ENCODE measurements around the gene CDC7. TPM values are rescaled to one million over a fixed set of nuclear protein-coding genes. Genes with fewer than 3 reads are reported as not detected.

Gene CDC7
- total and polyA plus RNA-seq, 2 of the 13 experiments (the other 11 are each of a cell fraction or from before 2014, with no cell fraction given) = 2.5 to 12.6 TPM

GRCh38 chr1:91545506-91546300 lies 45.1 kb downstream of the CDC7 start (continued):
- TF ChIP-seq USF2 (IDR thresholded peaks at IDR 0.05; ENCODE audit: low read depth, low read length) (no peak), USF2 (CRISPR knock-in tag; IDR thresholded peaks at IDR 0.05; ENCODE audit: borderline replicate concordance) (no peak), ZBTB46 (CRISPR knock-in tag; IDR thresholded peaks at IDR 0.05; ENCODE audit: borderline replicate concordance) (no peak), PPARG (CRISPR knock-in tag; conservative IDR thresholded peaks at IDR 0.05) (no peak), PHB2 (IDR thresholded peaks at IDR 0.05; ENCODE audit: partially characterized antibody) (no peak)

GRCh38 chr1:91546301-91546581 lies 45.6 kb downstream of the CDC7 start:
- Histone ChIP-seq H3K9ac (ENCODE audit: insufficient read depth, low read depth, low read length) (no peak overlapping the region), H3K4me2 (ENCODE audit: low read depth, low read length) (peak overlapping the region; percentile 32), H3K4me1 (ENCODE audit: insufficient read depth, low read length) (peaks cover 14% of the 10 kb centered on the region), H4K20me1 (ENCODE audit: insufficient read depth, low read length) (no peaks in the 10 kb centered on the region), H3K36me3 (replicated peaks in 1 of 2; ENCODE audit: control insufficient read depth in 1 of 2, insufficient read depth in 2 of 2, low read length in 2 of 2) (no peaks in the 10 kb centered on the region), H3K4me3 (replicated peaks in 1 of 3; ENCODE audit: insufficient read depth in 1 of 3, low read depth in 2 of 3, low read length in 3 of 3) (peak overlapping the region in 1 of 3 experiments; percentile 17; a peak in 1 of 6 replicates), H3K27me3 (ENCODE audit: control insufficient read depth in 1 of 2, insufficient read depth in 2 of 2, low read length in 2 of 2) (peaks cover 0 to 2% of the 10 kb centered on the region in 2 experiments; a peak in 2 of 5 replicates), H3K9me3 (ENCODE audit: low read length) (no peaks in the 10 kb centered on the region), H3K27ac (ENCODE audit: extremely low read length, insufficient read depth, low read length) (no peak overlapping the region), H2AFZ (ENCODE audit: low read length) (no peak overlapping the region), H3K79me2 (ENCODE audit: insufficient read depth, low read length) (no peaks in the 10 kb centered on the region)
- no TSS peak for BruUV-seq (replicated peaks)
- ATAC-seq (no peak), FAIRE-seq (no peak), DNase-seq (ENCODE audit: low spot score) (no peak)
- ChIA-PET CTCF (ENCODE audit: low intra/inter-chr PET ratio, low total read pairs) (no interaction called here), POLR2A (no interaction called here)
- intact Hi-C loops (cut with micrococcal nuclease; ENCODE audit: unreplicated experiment) (no loop called here), in situ Hi-C loops (cut with HindIII; ENCODE audit: extremely low pct_ligation_motif_present, low pct_unique_long_range_greater_than_20kb) (no loop called here)
- no peak for TF ChIP-seq REXO4 (CRISPR knock-in tag; IDR thresholded peaks at IDR 0.05; ENCODE audit: borderline replicate concordance)
- no peak for TF ChIP-seq USF2 (IDR thresholded peaks at IDR 0.05; ENCODE audit: low read depth, low read length)
- TF ChIP-seq USF2 (CRISPR knock-in tag; IDR thresholded peaks at IDR 0.05; ENCODE audit: borderline replicate concordance) = peak; percentile 23; the same call in 1 of the 2 replicates
- 0 out of 2 replicates have a peak, but pooled peaks have one; percentile 18 for TF ChIP-seq GABPB1 (CRISPR knock-in tag; IDR thresholded peaks at IDR 0.05)
- TF ChIP-seq ZNF33A (CRISPR knock-in tag; IDR thresholded peaks at IDR 0.05; ENCODE audit: borderline replicate concordance) = no peak
- TF ChIP-seq NFYB (CRISPR knock-in tag; IDR thresholded peaks at IDR 0.05) = peak; percentile 38; the same call in 1 of the 2 replicates
- peak; percentile 58 for TF ChIP-seq ZNF687 (CRISPR knock-in tag; IDR thresholded peaks at IDR 0.05)
- WGBS (ENCODE audit: low lambda C conversion rate) = 29% methylated on average over 13 of the region's 18 CpGs

All from HepG2 (cell line).